Caco-2 (cell line): Measurements from ENCODE around the gene SLC10A7. TPM values are rescaled to one million over a fixed set of nuclear protein-coding genes. Genes with fewer than 3 reads are reported as not detected.

ENCODE experiments used
- BruUV-seq: library from RNA; stranded (reverse); fragments of 400-500 nt; replicated peaks from 2 replicates; lab custom pipeline; 2021; lab: Mats Ljungman, UMichigan
- CTCF ChIA-PET: fragments of 300-600 bp; sonication (Branson Sonifier 250); formaldehyde crosslinking; loops from one replicate; lab custom pipeline; 2022; ENCODE audit warnings: antibody characterized with exemption; lab: Charles Lee
- POLR2A ChIA-PET: fragments of 300-600 bp; sonication (Branson Sonifier 250); formaldehyde crosslinking; loops from one replicate; lab custom pipeline; 2022; ENCODE audit warnings: antibody characterized with exemption; lab: Charles Lee
- DNase-seq, 2 experiments: peaks; one replicate each; pipeline versions ENCODE4 v3.0.0 to v3.0.0-alpha.2; 2020 to 2022
- H3K27me3 ChIP-seq: replicated peaks from 2 replicates; pipeline ENCODE4 v1.6.0; 2011; ENCODE audit warnings: low read length; ENCODE audit not compliant: control insufficient read depth, insufficient read depth
- H3K36me3 ChIP-seq: 2 replicates; pipeline ENCODE4 v1.5.1; 2011; ENCODE audit warnings: low read length; ENCODE audit not compliant: control insufficient read depth, insufficient read depth
- H3K4me1 ChIP-seq: fragments of 250-450 bp; sonication (Bioruptor Pico); 2 replicates; pipeline ENCODE4 v1.5.1; 2020; ENCODE audit warnings: mild to moderate bottlenecking
- H3K4me3 ChIP-seq: 2 replicates; pipeline ENCODE4 v1.5.1; 2011; ENCODE audit warnings: low read depth, mild to moderate bottlenecking, control low read depth, low read length
- H3K9me3 ChIP-seq: fragments of 250-450 bp; sonication (Bioruptor Pico); 2 replicates; pipeline ENCODE4 v1.5.1; 2020; ENCODE audit warnings: mild to moderate bottlenecking, moderate library complexity
- H3K27ac Mint-ChIP-seq: one replicate; pipeline ENCODE4 v1.8.0; 2022; ENCODE audit warnings: mixed read lengths; ENCODE audit not compliant: unreplicated experiment
- H3K27me3 Mint-ChIP-seq: one replicate; pipeline ENCODE4 v1.8.0; 2022; ENCODE audit warnings: mixed read lengths; ENCODE audit not compliant: insufficient read depth, unreplicated experiment
- H3K36me3 Mint-ChIP-seq: one replicate; pipeline ENCODE4 v1.8.0; 2022; ENCODE audit warnings: mild to moderate bottlenecking, mixed read lengths; ENCODE audit not compliant: insufficient read depth, unreplicated experiment
- H3K4me1 Mint-ChIP-seq: one replicate; pipeline ENCODE4 v1.8.0; 2022; ENCODE audit warnings: low read depth, mixed read lengths; ENCODE audit not compliant: unreplicated experiment
- H3K4me3 Mint-ChIP-seq: one replicate; pipeline ENCODE4 v1.8.0; 2022; ENCODE audit warnings: mild to moderate bottlenecking, moderate library complexity, mixed read lengths; ENCODE audit not compliant: unreplicated experiment
- H3K9me3 Mint-ChIP-seq: one replicate; pipeline ENCODE4 v1.8.0; 2022; ENCODE audit warnings: mixed read lengths; ENCODE audit not compliant: unreplicated experiment
- intact Hi-C: fragments of 100-400 bp; cut with micrococcal nuclease; formaldehyde crosslinking; loops from one replicate; pipeline ENCODE4 v1.10.0; 2022; ENCODE audit not compliant: unreplicated experiment
- total RNA-seq: library from RNA; stranded (reverse); gene quantifications from 2 replicates; pipeline ENCODE4 v1.2.3, GENCODE V29; 2022
- TF ChIP-seq, protein P1 (sequence below), 2 experiments: fragments of 200-600 bp in 1 of 2; IDR thresholded peaks; 1 replicate in 1 of 2; 2 replicates in 1 of 2; pipeline versions ENCODE4 v1.5.1 to v1.8.0; 2011 to 2022; ENCODE audit warnings: antibody characterized with exemption in 1 of 2, control low read depth in 1 of 2, inconsistent platforms in 1 of 2, low read depth in 1 of 2, low read length in 1 of 2, mild to moderate bottlenecking in 1 of 2, moderate library complexity in 1 of 2; ENCODE audit not compliant: insufficient read depth in 1 of 2, severe bottlenecking in 1 of 2, unreplicated experiment in 1 of 2

The SLC10A7 gene
- total RNA-seq, 1 experiment from 2014 or later = 12.1 TPM

DNA sequence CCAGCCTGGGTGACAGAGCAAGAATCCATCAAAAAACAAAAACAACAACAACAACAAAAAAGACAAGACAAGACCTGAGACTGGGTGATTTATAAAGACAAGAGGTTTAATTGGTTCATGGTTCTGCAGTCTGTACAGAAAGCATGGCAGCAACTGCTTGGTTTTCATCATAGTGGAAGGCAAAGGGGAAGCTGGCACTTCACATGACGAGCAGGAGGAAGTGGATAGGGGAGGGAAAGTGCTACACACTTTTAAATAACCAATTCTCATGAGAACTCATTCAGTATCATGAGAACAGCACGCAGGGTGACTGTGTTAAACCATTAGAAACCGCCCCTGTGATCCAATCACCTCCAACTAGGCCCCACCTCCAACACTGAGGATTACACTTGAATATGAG, 28.4 kb upstream of the SLC10A7 start:
- no peaks in the 10 kb centered on the region for H3K36me3 ChIP-seq
- TF ChIP-seq, protein P1, sequence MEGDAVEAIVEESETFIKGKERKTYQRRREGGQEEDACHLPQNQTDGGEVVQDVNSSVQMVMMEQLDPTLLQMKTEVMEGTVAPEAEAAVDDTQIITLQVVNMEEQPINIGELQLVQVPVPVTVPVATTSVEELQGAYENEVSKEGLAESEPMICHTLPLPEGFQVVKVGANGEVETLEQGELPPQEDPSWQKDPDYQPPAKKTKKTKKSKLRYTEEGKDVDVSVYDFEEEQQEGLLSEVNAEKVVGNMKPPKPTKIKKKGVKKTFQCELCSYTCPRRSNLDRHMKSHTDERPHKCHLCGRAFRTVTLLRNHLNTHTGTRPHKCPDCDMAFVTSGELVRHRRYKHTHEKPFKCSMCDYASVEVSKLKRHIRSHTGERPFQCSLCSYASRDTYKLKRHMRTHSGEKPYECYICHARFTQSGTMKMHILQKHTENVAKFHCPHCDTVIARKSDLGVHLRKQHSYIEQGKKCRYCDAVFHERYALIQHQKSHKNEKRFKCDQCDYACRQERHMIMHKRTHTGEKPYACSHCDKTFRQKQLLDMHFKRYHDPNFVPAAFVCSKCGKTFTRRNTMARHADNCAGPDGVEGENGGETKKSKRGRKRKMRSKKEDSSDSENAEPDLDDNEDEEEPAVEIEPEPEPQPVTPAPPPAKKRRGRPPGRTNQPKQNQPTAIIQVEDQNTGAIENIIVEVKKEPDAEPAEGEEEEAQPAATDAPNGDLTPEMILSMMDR (IDR thresholded peaks at IDR 0.05; ENCODE audit: insufficient read depth in 1 of 2, low read depth in 1 of 2, low read length in 1 of 2, severe bottlenecking in 1 of 2, unreplicated experiment in 1 of 2) = no peak
- ChIA-PET POLR2A (no interaction called here), CTCF (no interaction called here)
- H3K36me3 Mint-ChIP-seq = no peaks in the 10 kb centered on the region
- H3K4me3 Mint-ChIP-seq = no peak overlapping the region
- H3K4me1 Mint-ChIP-seq = no peaks in the 10 kb centered on the region
- no peak overlapping the region for H3K4me3 ChIP-seq
- no peaks in the 10 kb centered on the region for H3K9me3 Mint-ChIP-seq
- no peak for DNase-seq
- H3K4me1 ChIP-seq = no peaks in the 10 kb centered on the region
- H3K9me3 ChIP-seq = no peaks in the 10 kb centered on the region
- no peaks in the 10 kb centered on the region for H3K27me3 ChIP-seq
- H3K27ac Mint-ChIP-seq = no peak overlapping the region
- intact Hi-C loops = no loop called here
- BruUV-seq = no TSS peak
- peaks cover 3% of the 10 kb centered on the region for H3K27me3 Mint-ChIP-seq

DNA sequence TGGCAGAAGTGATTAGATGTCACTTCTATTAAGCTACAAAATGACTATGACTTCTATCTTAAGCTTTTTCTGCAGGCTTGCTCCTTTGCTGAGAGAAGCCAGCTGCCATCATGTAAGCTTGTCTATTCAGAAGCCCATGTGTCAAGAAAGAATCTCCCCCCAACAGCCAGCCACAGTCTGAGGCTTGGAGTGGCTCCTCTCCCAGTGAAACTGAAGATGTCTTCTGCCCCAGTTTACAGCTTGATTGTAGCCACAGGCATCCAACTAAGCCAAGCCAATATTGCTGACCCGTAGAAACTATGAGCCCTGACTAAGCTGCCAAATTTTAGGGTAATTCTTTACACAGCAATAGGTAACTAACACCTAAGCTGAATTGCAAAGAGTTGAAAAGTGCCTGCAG, 26.7 kb upstream of the SLC10A7 start:
- Mint-ChIP-seq H3K36me3 (no peaks in the 10 kb centered on the region), H3K4me3 (no peak overlapping the region), H3K4me1 (no peaks in the 10 kb centered on the region), H3K9me3 (no peaks in the 10 kb centered on the region), H3K27ac (no peak overlapping the region), H3K27me3 (peaks cover 3% of the 10 kb centered on the region)
- no TSS peak for BruUV-seq
- CTCF ChIA-PET = no interaction called here
- intact Hi-C loops = no loop called here
- Histone ChIP-seq H3K4me3 (no peak overlapping the region), H3K36me3 (no peaks in the 10 kb centered on the region), H3K27me3 (no peaks in the 10 kb centered on the region), H3K9me3 (no peaks in the 10 kb centered on the region), H3K4me1 (no peaks in the 10 kb centered on the region)
- POLR2A ChIA-PET = no interaction called here
- DNase-seq = no peak
- TF ChIP-seq, protein P1 (IDR thresholded peaks at IDR 0.05; ENCODE audit: insufficient read depth in 1 of 2, low read depth in 1 of 2, low read length in 1 of 2, severe bottlenecking in 1 of 2, unreplicated experiment in 1 of 2) = no peak

DNA sequence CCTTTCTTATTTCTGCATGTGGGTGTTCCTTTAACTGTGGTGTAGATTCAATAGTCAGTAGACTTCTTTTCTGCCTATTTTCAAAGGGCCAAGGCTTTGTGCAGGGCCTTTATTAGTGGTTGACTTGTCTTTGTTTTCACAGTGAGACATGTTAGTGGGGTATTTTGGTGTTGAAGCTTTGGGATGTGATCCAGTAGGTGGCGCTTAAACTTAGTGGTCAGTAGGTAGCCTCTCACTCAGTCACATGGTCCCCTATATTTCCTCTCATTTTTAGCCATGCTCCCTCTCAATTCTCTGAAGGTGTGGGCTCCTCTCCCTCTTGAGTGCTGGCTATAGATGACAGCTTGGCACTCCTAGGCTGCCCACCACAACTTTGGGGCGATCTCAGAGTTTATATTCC, 23.4 kb upstream of the SLC10A7 start:
- TF ChIP-seq, protein P1 (IDR thresholded peaks at IDR 0.05; ENCODE audit: insufficient read depth in 1 of 2, low read depth in 1 of 2, low read length in 1 of 2, severe bottlenecking in 1 of 2, unreplicated experiment in 1 of 2) = peak; percentile 16 to 39
- ChIA-PET CTCF (no interaction called here), POLR2A (no interaction called here)
- no peaks in the 10 kb centered on the region for H3K4me1 ChIP-seq
- no peaks in the 10 kb centered on the region for H3K27me3 ChIP-seq
- no peak overlapping the region for H3K4me3 ChIP-seq
- intact Hi-C loops = loop anchor here (2.0 kb wide), 1 partner anchor 372 kb away; no protein-coding TSS in a partner anchor
- H3K9me3 ChIP-seq = no peaks in the 10 kb centered on the region; the same call in 1 of the 2 replicates
- DNase-seq = peak in 1 of 2 experiments; percentile 16
- Mint-ChIP-seq H3K27me3 (peaks cover 10% of the 10 kb centered on the region), H3K4me3 (no peak overlapping the region), H3K27ac (no peak overlapping the region), H3K9me3 (peaks cover 9% of the 10 kb centered on the region), H3K4me1 (no peaks in the 10 kb centered on the region), H3K36me3 (no peaks in the 10 kb centered on the region)
- BruUV-seq = no TSS peak
- H3K36me3 ChIP-seq = no peaks in the 10 kb centered on the region
